Endothelial cell of umbilical vein (primary cell): Measurements from ENCODE around the gene CHRM2.

Experiments
- MAX ChIP-seq: IDR thresholded peaks from 2 replicates; pipeline ENCODE4 v1.6.1; 2011; ENCODE audit not compliant: insufficient read depth, insufficient read length
- POLR2A ChIP-seq: IDR thresholded peaks from 2 replicates; pipeline ENCODE4 v1.6.1; 2012; ENCODE audit warnings: low read depth, mild to moderate bottlenecking, control low read depth, low read length
- POLR2AphosphoS5 ChIP-seq: IDR thresholded peaks from 2 replicates; pipeline ENCODE4 v1.6.1; 2012; ENCODE audit warnings: low read depth, mild to moderate bottlenecking, control low read depth, low read length, moderate library complexity; ENCODE audit not compliant: insufficient read depth

GRCh38 chr7:136956232-136956631 lies 87.8 kb downstream of the CHRM2 start:
- TF ChIP-seq POLR2A (no peak), MAX (no peak), POLR2AphosphoS5 (no peak)
